DMS 273 treated with DMSO at 0.1 percent for 48 hours (cell line): ENCODE measurements around the gene DLK1.

Source experiments
- DNase-seq: peaks from one replicate; lab custom pipeline; 2025; lab: John Stamatoyannopoulos, UW

Gene DLK1

DNA sequence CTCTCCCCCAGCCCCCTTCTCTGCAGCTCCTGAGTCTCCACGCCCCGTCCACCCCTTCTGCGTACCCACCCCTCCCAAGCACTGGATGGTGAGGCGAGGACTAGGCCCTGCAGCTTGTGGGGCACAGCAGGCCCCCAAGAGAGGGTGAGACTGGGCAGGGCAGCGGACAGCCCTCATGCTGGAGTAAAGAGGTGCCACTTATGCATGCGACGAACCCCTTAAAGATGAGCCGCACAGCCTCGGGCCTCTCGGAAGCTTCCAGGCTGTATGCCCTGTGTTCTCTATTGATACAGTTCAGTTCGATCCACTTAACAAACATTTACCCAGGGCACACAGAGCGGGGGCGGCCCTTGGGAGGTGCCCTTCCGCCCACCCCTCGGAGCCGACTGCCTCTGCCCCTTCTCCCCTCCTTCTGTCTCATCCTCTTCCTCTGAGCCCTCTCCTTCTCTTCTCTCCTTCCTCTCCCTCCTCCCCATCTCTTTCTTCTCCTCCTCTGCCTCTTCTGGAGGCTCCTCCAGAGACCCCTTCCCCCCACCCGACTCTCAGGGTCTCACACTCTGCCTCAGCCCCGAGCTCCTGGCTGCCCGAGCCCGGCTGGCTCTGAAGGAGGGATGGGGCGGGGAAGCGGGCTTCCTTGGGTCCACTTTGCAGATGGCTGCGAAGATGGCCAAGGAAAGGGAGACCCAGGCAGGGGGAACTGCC lies 32.7 kb upstream of the DLK1 start:
- DNase-seq, result no peak

DNA sequence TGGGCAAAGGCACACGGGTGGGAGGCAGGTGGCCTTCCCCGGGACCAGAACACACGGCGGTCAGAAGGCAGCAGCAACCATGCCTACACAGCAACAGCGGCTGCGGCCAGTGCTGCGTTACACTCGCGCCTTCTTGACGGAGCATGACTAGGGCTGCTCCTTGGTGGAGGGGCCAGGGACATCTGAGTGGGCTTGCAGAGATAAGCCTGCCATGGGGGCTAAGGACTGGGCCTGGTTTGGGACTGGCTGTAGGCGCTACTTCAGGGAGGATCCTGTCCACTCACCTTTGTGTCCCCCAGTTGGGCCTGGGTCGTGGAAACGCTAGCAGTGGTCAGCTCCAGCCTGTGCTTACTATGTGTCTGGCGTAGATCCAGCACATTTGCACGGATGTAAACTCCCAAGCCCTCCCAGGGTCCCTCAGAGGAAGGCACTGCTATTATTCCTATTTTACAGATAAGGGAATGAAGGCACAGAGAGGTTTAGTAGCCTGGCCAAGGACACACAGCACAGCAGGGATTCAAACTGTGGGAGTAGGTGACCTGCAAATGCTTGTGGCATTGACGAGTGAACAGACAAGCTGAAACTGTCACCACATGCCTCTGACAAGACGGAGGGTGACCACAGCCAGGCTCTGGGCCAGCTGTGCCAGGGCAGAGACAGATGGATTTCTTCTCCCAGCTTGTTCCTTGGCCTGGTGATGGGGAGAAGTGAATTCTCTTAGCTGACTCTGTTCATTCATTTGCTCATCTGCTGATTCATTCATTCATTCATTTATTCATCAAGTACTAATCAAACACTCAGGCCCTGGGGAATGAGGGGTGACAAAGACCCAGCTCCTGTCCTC lies 31.9 kb upstream of the DLK1 start:
- no peak for DNase-seq

DNA sequence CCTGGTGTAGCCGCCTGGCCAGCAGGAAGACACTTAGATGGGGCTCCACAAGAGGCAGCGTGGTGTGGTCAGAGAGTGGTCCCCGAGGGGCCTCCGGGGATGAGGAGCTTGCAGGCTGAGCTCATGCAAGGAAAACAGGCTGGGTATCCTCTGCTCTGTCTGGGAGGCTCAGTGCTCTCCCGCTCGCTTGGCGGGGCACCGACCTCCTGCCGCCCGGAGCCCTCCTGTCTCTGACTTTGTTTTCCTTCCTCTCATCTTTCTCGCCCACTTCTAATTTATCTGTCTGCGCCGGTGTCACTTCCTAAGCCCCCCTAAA lies 31.3 kb upstream of the DLK1 start:
- no peak for DNase-seq

DNA sequence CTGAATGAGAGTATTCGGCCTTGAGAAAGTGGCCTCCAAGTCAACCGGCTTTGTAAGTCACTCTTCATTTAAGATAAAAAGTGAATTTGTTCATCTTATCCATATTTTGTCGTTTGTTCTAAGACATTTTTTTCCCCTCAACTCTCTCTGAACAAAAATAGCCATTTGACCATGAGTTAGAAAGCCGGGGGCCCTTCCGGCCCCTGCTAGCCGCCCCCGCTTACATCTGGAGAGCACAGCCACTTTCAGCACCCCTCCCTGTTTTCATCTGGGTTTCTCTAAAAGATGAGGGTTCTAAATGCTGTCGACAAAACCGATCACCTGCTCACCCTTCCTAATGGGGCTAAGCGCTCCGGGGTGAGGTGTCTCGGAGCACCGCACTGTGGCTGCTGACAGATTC lies 30.7 kb upstream of the DLK1 start:
- DNase-seq, result no peak

DNA sequence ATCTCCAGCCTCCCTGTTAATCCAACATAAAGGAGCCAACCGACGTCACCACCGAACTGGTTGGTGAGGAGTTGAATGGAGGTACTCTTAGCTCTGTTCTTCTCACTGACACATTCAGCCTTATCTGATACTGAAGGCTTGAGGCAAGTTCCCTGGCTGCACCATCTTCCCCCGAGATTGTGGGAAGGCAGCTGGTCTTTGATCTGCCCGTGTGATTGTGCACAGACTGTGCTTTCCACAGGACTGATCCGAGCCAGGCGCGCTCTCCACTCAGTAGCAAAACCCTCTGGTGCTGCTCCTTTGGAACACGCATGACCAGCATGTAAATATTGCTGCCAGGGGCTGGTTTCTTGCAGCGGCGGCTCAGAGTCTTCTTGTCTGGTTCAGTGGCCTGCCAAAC lies 30.1 kb upstream of the DLK1 start:
- DNase-seq, result no peak

DNA sequence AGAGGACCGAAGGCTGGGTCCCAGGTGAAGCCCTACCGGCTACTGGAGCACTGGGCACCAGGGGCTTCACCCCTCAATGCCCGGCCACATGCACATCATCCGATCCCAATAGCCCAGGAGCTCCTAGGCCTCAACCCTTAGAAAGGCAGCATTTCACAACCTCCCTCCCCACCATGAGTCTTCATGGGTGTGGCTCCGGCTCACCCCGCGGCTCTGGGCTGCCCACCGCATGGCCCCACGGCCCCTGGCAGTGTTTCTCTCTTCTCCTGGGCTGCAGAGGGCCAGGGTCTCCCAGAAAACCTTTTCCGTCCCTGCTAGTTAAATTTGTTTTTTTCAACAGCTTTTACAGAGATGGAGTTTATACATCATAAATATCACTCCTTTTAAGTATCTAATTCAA lies 28.6 kb upstream of the DLK1 start:
- no peak for DNase-seq

DNA sequence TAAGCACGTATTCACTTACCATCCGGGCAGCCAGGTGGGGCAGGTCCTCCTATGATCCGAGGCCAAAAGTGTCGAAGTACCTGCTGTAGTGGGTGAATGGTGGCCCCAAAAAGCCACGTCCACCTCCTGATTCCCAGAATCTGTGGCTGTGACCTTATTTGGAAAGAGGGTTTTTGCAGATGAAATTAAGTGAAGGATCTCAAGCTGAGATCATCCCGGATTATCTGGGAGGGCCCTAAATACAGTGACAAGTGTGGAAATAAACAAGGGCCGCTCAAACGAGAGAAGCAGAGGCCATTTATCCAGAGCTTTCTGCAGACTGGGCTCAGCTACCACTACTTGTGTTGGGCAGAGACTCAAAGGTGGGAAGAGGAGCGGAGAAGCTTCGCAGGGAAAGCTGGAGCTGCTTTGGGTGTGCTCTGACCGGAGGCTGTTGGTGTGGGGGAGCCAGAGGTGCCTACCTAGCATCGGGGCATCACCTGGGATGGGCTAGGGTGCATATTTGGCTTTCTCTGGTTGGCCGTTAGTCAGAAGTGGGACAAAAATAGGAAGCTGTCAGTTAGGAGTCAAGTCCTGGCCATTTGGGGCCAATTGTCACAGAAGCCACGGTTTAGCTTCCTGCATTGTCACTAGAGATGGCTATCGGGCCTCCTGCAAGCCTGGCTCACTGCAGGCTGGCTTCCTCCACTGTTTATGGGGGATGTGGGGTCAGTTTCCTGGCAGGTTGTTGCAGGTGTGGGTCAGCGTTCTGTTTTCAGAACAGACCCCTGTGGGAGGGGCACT lies 27.8 kb upstream of the DLK1 start:
- DNase-seq, result no peak

DNA sequence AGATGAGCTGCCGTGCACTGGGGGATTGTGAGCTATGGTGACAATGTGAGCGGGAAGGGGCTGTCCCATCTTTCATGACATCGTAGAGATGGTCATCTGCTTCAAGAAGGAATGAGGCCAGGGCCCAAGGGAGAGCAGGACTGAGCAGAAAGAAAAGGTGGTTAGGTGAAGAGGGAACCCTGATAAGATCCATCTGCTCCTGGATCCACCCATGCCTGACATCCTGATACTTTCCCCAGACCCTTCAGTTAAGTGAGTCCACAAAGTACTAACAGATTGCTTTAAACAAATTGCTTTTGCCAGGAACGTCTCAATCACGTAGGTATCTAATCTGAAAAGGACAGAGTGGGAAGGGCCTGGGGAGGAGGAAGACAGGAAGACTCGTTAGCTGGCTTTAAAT lies 25.4 kb upstream of the DLK1 start:
- DNase-seq, result no peak

DNA sequence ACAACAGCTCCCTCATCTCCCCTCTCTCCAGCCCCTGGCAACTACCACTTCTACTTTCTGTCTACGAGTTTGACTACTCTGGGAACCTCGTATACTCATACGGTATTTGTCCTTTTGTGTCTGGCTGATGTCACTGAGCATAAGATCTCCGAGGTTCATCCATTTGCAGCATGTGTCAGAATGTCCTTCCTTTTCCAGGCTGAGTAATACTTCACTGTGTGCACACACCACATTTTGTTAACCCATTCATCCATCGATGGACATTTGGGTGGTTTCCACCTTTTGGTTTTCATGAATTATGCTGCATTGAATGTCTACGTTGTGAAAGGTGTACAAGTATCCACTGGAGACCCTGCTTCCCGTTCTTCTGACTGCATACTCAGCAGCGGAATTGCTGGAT lies 24.1 kb upstream of the DLK1 start:
- DNase-seq, result no peak

DNA sequence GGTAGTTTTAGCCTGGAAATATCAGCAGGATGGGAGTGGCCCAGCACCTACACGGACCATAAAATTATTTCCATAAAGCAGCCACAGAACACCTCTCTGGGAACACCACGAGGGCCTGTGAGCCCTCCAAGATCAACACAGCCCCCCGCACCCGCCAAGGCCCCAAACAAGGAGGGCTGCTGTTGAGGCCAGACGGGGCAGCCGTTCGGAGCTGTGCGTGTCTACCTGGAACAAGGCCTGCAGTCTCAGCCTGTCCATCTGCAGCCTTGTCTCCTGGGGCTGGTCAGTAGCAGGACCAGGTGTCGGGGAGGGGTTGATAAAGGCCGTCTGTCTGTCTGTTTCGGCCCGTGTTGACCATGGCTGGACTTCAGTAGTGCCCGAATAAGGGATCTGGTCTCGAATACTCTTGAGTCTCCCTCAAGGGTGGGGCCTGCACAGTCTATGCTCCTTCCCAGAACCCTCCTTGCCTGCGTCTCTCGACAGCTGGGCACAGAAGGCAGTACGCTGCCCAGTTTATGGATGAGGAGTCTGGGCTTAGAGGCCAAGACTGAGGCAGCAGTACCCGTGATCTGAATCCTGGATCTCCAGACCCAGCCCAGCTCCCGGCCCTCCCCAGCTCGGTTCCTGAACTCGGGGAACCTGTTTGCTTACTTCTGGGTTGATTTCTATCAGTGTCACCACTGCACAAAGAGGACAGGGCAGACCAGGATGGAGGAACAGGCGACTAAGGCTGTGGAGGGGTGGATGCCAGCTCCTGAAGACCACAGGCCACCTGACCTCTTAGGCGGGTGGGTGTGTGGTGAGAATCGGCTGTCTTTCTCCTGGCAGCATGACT lies 23.1 kb upstream of the DLK1 start:
- no peak for DNase-seq

DNA sequence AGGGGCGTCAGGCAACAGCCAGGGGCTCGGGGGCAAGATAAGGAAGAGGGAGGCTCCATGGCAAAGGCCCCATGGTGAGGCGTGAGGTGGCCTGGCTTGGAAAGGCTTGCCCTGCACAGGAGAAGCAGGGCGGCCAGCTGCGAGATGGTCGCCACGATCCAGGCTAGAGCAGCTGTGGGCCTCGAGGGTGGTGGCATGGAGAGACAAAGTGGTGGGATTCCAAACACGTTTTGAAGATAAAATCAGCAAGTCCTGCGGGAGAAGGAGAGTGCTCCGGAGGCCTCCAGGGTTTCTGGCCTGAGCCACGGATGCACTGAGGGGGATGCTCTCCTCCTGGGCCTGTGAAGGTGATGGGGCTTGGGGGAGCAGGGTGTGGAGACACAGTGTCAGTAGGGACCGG lies 20.5 kb upstream of the DLK1 start:
- no peak for DNase-seq

DNA sequence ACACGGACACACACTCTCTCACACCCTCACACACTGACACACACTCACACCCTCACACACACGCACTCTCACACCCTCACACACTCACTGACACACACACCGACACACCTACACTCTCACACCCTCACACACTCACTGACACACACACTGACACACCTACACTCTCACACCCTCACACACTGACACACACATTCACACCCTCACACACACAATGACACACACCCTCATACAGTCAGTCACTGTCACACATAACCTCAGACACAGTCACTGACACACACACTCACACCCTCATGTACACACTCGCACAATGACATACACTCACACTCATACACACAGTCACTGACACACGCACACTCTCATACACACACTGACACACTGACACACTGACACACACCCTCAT lies 19.8 kb upstream of the DLK1 start:
- no peak for DNase-seq

DNA sequence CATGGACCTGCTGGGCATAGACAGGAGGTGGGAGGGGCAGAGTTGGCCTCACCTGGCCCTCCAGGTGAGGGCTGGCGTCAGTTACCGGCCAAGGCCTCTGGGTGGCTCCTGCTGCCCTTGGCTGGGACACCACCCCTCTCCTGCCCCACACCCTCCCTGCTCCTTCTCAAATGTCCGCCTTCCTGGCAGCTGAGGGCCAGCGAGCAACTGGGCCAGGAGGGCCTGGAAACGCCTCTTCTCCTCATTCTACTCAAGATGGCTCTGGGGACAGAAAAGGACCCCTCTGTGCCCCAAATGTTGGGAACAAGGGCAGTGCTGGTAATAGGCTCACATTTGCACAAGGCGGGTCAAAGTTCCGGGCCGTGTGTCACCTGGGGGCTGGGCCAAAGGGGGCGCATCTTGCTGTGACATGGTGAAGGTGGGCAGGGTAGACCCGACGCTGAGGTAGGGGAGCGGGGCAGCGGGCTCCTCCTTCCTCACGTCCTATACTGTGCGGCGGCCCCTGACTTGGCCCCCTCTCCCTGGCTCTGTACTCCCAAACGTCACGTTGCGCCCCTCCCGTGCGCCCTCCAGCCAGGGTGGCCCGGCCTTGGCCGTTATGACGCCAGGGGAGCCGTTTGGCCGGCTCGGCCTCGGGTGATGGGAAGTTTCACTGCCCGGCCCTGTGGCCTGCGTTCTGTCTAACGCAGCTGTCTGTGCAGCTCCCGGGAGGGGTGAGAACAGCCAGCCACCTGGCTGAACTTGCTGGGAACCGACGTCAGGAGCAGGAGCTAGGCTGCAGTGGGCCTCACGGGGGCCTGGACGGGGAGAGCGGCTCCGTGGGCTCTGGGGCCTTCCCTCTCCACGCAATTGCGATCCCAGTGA lies 18.0 kb upstream of the DLK1 start:
- no peak for DNase-seq

DNA sequence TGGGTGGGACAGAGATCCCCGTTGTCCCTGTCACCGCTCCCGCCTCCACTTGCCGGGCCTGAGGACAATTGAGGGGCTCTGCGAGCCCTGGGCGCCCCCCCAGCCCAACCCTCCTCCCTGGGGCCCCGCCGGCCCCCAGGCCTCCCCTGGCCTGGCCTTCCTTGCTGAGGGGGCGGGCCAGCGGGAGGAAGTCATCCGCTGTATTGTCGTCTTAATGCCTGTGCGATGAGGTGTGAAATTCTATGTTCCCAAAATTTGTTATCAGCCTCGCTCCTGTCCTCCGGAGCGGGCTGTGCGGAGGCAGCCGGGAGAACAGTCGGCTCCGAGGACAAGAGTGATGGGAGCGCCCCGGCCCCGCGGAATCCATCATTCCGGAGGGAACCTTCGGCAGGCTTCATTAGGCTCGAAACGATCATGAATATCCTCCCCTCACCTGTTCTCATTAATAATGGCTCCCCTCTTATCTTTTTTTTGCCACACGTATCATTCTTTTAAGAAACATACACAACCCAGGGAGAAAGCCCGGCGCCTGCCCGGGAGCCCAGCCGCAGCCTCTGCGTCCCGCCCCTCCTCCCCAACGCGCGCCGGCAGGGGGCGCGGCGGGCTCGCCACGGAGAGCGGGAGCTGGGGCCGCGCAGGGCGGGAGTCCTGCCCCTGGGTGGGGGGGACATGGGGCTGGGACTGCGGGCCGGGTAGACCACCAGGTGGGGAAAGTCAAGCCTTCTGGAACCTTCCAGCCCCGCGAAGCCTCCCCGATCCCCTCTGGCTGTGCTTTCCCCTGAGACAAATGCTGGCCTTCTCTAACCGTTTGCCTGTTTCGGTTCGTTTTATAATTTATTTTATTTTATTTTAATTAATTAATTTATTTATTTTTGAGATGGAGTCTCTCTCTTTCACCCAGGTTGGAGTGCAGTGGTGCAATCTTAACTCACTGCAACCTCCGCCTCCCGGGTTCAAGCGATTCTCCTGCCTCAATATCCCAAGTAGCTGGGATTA lies 17.1 kb upstream of the DLK1 start:
- DNase-seq, result no peak

DNA sequence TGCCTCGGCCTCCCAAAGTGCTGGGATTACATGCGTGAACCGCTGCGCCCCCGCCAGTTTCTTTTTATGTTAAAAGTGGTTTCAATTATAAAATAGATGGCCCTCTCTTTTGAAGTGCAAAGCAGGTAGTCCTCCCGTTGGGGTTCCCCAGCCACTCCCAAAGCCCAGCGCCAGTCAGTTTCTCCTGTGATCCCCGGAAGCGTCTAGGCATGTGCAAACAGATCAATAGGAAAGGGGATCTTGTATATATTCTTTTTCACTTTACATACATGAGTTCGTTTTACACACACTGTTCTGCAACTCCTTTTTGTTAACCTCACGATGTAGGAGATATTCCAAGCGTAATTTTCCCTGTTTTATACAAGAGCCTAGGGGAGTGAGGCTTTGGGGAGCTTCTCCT lies 16.3 kb upstream of the DLK1 start:
- DNase-seq, result no peak

DNA sequence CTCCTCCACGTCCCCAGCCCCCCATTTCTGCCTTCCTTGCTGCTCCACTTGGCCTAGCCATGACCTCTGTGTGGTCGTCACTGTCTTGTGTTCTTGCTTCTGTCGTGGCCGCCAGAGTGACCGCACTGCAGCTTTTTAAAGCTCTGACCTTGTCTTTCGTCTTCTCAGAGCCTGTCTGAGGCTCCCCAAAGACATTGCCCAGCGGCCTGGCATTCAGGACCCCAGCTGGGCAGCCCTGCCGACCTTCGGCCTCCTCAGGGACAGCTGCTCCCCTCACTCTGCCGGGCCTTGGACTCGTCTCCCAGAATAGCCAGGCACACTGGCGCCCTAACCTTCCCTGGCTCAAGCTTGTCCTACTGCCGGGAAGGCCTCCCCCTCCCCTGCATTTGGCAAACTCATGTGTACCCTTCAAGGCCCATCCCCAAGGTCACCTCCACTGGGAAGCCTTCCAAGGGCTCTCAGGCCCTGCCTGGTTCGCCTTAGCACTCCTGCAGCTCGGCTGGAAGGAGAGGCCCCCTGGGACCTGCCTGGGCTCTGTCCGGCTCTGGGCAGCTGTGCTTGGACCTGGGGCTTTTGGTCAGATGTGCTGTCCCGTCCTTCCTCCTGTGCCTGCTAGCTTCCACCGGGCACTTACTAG lies 15.7 kb upstream of the DLK1 start:
- no peak for DNase-seq

DNA sequence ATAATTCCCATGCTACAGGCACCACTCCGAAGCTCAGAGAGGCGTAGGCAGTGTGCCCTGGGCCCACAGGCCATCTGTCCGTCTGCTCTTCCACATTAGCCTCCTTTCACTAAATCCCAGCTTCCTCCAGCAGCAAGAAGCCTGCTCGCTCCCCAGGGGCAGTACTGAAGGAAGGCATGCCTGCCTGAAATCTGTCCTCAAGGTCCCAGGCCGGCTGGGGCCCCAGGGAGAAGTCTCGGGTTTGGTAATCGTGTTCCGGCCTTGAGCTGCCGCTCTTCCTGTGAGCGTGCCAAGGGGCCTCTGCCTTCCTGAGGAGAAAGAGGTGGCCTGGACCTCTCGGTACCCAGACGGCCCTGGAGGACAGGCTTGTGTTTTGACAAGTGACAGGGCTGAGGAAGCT lies 15.2 kb upstream of the DLK1 start:
- DNase-seq, result no peak

DNA sequence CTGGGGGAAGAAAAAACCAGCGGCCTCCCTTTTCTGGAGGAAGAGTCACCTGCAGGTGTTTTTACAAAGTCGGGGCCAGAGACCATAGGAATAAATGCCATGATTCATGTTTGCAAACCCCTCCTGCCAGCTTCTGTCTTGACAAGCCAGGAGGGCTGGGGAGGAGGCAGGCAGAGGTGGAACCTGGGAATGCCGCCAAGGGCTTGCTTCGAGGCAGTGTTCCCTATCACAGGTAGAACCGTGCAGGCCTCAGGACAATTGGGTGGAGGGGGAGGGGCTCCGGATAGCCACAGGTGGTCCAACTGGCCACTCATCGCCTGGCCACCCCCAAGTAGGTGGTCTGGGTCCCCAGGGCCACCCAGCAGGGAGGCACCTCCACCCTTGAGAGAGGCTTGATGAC lies 14.2 kb upstream of the DLK1 start:
- DNase-seq, result no peak

DNA sequence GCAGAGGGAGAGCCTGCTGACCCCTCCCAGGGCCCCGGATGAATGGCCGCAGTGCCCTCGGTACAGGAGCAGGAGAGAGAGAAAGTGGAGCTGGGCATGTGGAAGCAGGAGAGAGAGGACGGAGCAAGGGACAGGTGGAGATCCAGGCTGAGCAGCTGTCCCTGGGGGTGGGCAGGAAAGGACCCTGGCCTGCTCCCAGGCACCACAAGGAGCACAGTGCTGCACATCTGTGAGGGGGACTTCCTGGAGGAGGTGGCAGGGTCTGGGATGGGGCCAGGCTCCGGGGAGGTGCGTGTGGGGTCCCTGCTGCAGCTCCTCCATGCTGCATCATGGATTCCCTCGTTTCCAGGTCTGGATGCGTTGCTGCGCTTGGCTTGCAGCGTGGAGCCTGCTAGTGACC lies 13.0 kb upstream of the DLK1 start:
- no peak for DNase-seq
